A549 (cell line): ENCODE results near the gene ASF1A. TPM values are rescaled to one million over a fixed set of nuclear protein-coding genes. Genes with fewer than 3 reads are reported as not detected.

Experiments used
- ATAC-seq, 2 experiments: fragments of 200-7000 bp in 1 of 2; fragments of >200 bp in 1 of 2; cut with Nextera tagmentation in 1 of 2; cut with Tn5 transposase in 1 of 2; 3 replicates each; pipeline versions ENCODE4 v1.8.0 to v1.9.1; 2018 to 2020; ENCODE audit warnings: mild to moderate bottlenecking in 1 of 2, moderate library complexity in 1 of 2
- CTCF ChIA-PET: fragments of 300-600 bp; sonication (Branson Sonifier 250); formaldehyde crosslinking; extraction: SDS; loops from one replicate; lab custom pipeline; 2021; ENCODE audit warnings: antibody characterized with exemption, inconsistent platforms; lab: Yijun Ruan, JAX
- POLR2A ChIA-PET: fragments of 350-600 bp; formaldehyde crosslinking; extraction: SDS; loops from one replicate; lab custom pipeline; 2021; ENCODE audit warnings: antibody characterized with exemption, inconsistent platforms; lab: Yijun Ruan, JAX
- DNase-seq, 2 experiments: peaks; one replicate each; pipeline versions ENCODE4 v3.0.0 to v3.0.0-alpha.2; 2011 to 2016; ENCODE audit warnings: low read depth in 1 of 2, low spot score in 1 of 2
- FAIRE-seq: peaks from 2 replicates; lab custom pipeline; 2011; peaks lifted over from hg19 to GRCh38; lab: Jason Lieb, UNC
- H3K27ac ChIP-seq, 2 experiments: fragments of >200 bp; sonication (Bioruptor Twin); formaldehyde crosslinking; 3 replicates each; pipeline ENCODE4 v1.5.1; 2016 to 2017
- H3K4me1 ChIP-seq: fragments of >200 bp; sonication (Bioruptor Twin); formaldehyde crosslinking; 3 replicates; pipeline ENCODE4 v1.6.1; 2016
- H3K4me2 ChIP-seq: fragments of >200 bp; sonication (Bioruptor Twin); formaldehyde crosslinking; 3 replicates; pipeline ENCODE4 v1.6.1; 2016
- H3K4me3 ChIP-seq: fragments of >200 bp; sonication (Bioruptor Twin); formaldehyde crosslinking; 3 replicates; pipeline ENCODE4 v1.5.1; 2016
- H3K9me3 ChIP-seq: fragments of >200 bp; sonication (Bioruptor Twin); formaldehyde crosslinking; 3 replicates; pipeline ENCODE4 v1.6.1; 2016
- ATOH8 ChIP-seq: fragments of 250-450 bp; sonication (Bioruptor Pico); IDR thresholded peaks from 2 replicates; pipeline ENCODE4 v1.5.0; 2020; ENCODE audit warnings: low read depth, mild to moderate bottlenecking, moderate library complexity
- CBX8 ChIP-seq: fragments of 200-600 bp; sonication (generic); IDR thresholded peaks from 2 replicates; pipeline ENCODE4 v1.6.1; 2016
- CTCF ChIP-seq: fragments of >200 bp; sonication (Bioruptor Twin); formaldehyde crosslinking; IDR thresholded peaks from 3 replicates; pipeline ENCODE4 v1.5.1; 2016
- ELK1 ChIP-seq: fragments of 150-350 bp; IDR thresholded peaks from 2 replicates; pipeline ENCODE4 v1.6.1; 2014; ENCODE audit warnings: low read depth, mild to moderate bottlenecking, low read length
- FOSB ChIP-seq: fragments of 250-450 bp; sonication (Bioruptor Pico); IDR thresholded peaks from 2 replicates; pipeline ENCODE4 v1.5.0; 2020; ENCODE audit warnings: mild to moderate bottlenecking, moderate library complexity
- FOSL2 ChIP-seq, 2 experiments: fragments of 450-650 bp in 1 of 2; fragments of >200 bp in 1 of 2; sonication (Bioruptor Twin) in 1 of 2; formaldehyde crosslinking; IDR thresholded peaks; 2 replicates each; pipeline versions ENCODE4 v1.5.0 to v1.6.1; 2016 to 2020; ENCODE audit warnings: mild to moderate bottlenecking in 1 of 2, moderate library complexity in 1 of 2
- FOXS1 ChIP-seq: fragments of 250-450 bp; sonication (Bioruptor Pico); IDR thresholded peaks from 2 replicates; pipeline ENCODE4 v1.5.0; 2020; ENCODE audit warnings: mild to moderate bottlenecking, moderate library complexity
- HES2 ChIP-seq: fragments of >200 bp; sonication (Bioruptor Twin); formaldehyde crosslinking; IDR thresholded peaks from 2 replicates; pipeline ENCODE4 v1.6.1; 2016
- HOXB13 ChIP-seq: fragments of 250-450 bp; sonication (Bioruptor Pico); IDR thresholded peaks from 2 replicates; pipeline ENCODE4 v1.5.0; 2020; ENCODE audit warnings: low read depth, mild to moderate bottlenecking, moderate library complexity
- KDM1A ChIP-seq: fragments of 200-600 bp; sonication (generic); IDR thresholded peaks from 2 replicates; pipeline ENCODE4 v1.6.1; 2016; ENCODE audit warnings: low read depth, mild to moderate bottlenecking
- KDM5A ChIP-seq: fragments of 200-600 bp; sonication (generic); IDR thresholded peaks from 2 replicates; pipeline ENCODE4 v1.6.1; 2016; ENCODE audit warnings: antibody characterized with exemption, mild to moderate bottlenecking
- NFE2L2 ChIP-seq: fragments of 150-350 bp; conservative IDR thresholded peaks from 2 replicates; pipeline ENCODE4 v1.6.1; 2014; ENCODE audit warnings: low read length
- PBX3 ChIP-seq: IDR thresholded peaks from 2 replicates; pipeline ENCODE4 v1.6.1; 2012
- PHF8 ChIP-seq: fragments of 200-600 bp; sonication (generic); IDR thresholded peaks from 2 replicates; pipeline ENCODE4 v1.6.1; 2016; ENCODE audit warnings: low read depth, mild to moderate bottlenecking, antibody characterized with exemption, moderate library complexity, borderline replicate concordance
- POLR2AphosphoS2 ChIP-seq: conservative IDR thresholded peaks from 2 replicates; pipeline ENCODE4 v1.6.1; 2012; ENCODE audit warnings: low read length, improper control_type of control experiment, inconsistent platforms
- RNF2 ChIP-seq: fragments of 200-600 bp; sonication (generic); IDR thresholded peaks from 2 replicates; pipeline ENCODE4 v1.6.1; 2016; ENCODE audit warnings: low read depth, mild to moderate bottlenecking, antibody characterized with exemption, moderate library complexity, borderline replicate concordance
- SMC3 ChIP-seq: fragments of >200 bp; sonication (Bioruptor Twin); formaldehyde crosslinking; IDR thresholded peaks from 3 replicates; pipeline ENCODE4 v1.6.1; 2018; ENCODE audit warnings: inconsistent platforms
- SREBF2 ChIP-seq: fragments of 450-650 bp; IDR thresholded peaks from 2 replicates; pipeline ENCODE4 v1.6.1; 2014; ENCODE audit warnings: mild to moderate bottlenecking, moderate library complexity
- TP53 ChIP-seq: fragments of 250-450 bp; sonication (Bioruptor Pico); IDR thresholded peaks from 2 replicates; pipeline ENCODE4 v1.5.0; 2021; ENCODE audit warnings: mild to moderate bottlenecking, moderate library complexity
- ZFP36 ChIP-seq: fragments of 450-650 bp; IDR thresholded peaks from 2 replicates; pipeline ENCODE4 v1.6.1; 2014; ENCODE audit warnings: borderline replicate concordance; ENCODE audit not compliant: partially characterized antibody
- WGBS: methylation state at CpG from one replicate; pipeline ENCODE4 v1.1.6; 2017; ENCODE audit errors: missing lambda C conversion rate; 5-methylcytosine and 5-hydroxymethylcytosine counted together
- polyA plus RNA-seq, 4 experiments: library from polyadenylated mRNA; depleted of rRNA in 3 of 4; stranded (reverse); fragments of >200 nt; fragmentation: RNase III in 1 of 4; extraction: RNeasy Plus Mini Kit Qiagen cat#74134 plus additional on column Dnase treatment in 1 of 4; gene quantifications; 2 replicates in 3 of 4; 3 replicates in 1 of 4; pipeline ENCODE4 v1.2.3, GENCODE V29; 2011 to 2017

The ASF1A gene
- polyA plus RNA-seq, 2 of the 4 experiments (the other 2 are of a cell fraction) = 12.2 to 24.6 TPM

- FAIRE-seq = no peak
- WGBS = 79% methylated on average over 6 of the region's 6 CpGs
- CTCF ChIA-PET = no interaction called here
- Histone ChIP-seq H3K27ac (no peak overlapping the region), H3K4me2 (peak overlapping the region; percentile 92), H3K4me1 (peaks cover 15% of the 10 kb centered on the region; the same call in 2 of the 3 replicates), H3K4me3 (no peak overlapping the region), H3K9me3 (no peaks in the 10 kb centered on the region)
- TF ChIP-seq RNF2 (no peak), SMC3 (no peak), FOSL2 (IDR thresholded peaks at IDR 0.05) (no peak), FOSL2 (CRISPR knock-in tag; IDR thresholded peaks at IDR 0.05) (no peak), ATOH8 (no peak), SREBF2 (no peak), NFE2L2 (no peak), CTCF (no peak), CBX8 (no peak), KDM1A (no peak), HES2 (no peak), FOSB (no peak), HOXB13 (CRISPR knock-in tag) (no peak), KDM5A (no peak), PHF8 (no peak), ELK1 (no peak), TP53 (CRISPR knock-in tag) (no peak)
- POLR2A ChIA-PET = no interaction called here
- no peak for ATAC-seq
- DNase-seq = no peak
Observed at GRCh38 chr6:118892355-118892991, 1.5 kb upstream of the ASF1A start.

- Histone ChIP-seq H3K27ac (peak overlapping the region; percentile 63 to 83), H3K4me2 (peak overlapping the region; percentile 92), H3K4me1 (peaks cover 15% of the 10 kb centered on the region; the same call in 2 of the 3 replicates), H3K9me3 (no peaks in the 10 kb centered on the region), H3K4me3 (peak overlapping the region; percentile 84)
- ChIA-PET POLR2A (interaction anchor here (1.0 to 1.2 kb wide), 2 partner anchors 27 to 184 kb away, joined by 3 read pairs; no protein-coding TSS in a partner anchor), CTCF (interaction anchor here (0.7 to 1.3 kb wide), 2 partner anchors 40 to 218 kb away, joined by 3 read pairs; no protein-coding TSS in a partner anchor)
- no peak for ATAC-seq
- 12% methylated on average over 18 of the region's 18 CpGs for WGBS
- TF ChIP-seq FOXS1 (CRISPR knock-in tag) (no peak), PBX3 (no peak), ZFP36 (no peak), POLR2AphosphoS2 (no peak)
- no peak for FAIRE-seq
- DNase-seq = peak in 1 of 2 experiments; percentile 16
Observed at GRCh38 chr6:118893064-118893806, 717 bp upstream of the ASF1A start.
